Activated CD8-positive, alpha-beta memory T cell treated with anti-CD3 and anti-CD28 coated beads, Interleukin-2, amount 50 U/mL, for 1 hour (primary cell): ENCODE measurements around the gene SSR1.
"Not testable (repeated sequence)": the region's sequence is repeated elsewhere in the genome, so short reads cannot be mapped to it uniquely, and the experiment has no call there.

ENCODE experiments used
- DNase-seq: peaks from one replicate; pipeline ENCODE4 v3.0.0-alpha.2; 2020; ENCODE audit errors: extremely low read depth

Gene SSR1

GRCh38 chr6:7282097-7282906 lies 30.7 kb downstream of the SSR1 start:
- no peak for DNase-seq

- DNase-seq = no peak
These were observed 36.8 kb downstream of the SSR1 start for GRCh38 chr6:7276199-7276524.

- not testable (repeated sequence) for DNase-seq
These were observed 38.5 kb downstream of the SSR1 start for GRCh38 chr6:7274525-7274924.

- no peak for DNase-seq
These were observed 39.3 kb downstream of the SSR1 start for GRCh38 chr6:7273709-7274108.

GRCh38 chr6:7271205-7271534 lies 41.8 kb downstream of the SSR1 start:
- no peak for DNase-seq

GRCh38 chr6:7270320-7271204 lies 42.4 kb downstream of the SSR1 start:
- DNase-seq = no peak

GRCh38 chr6:7269816-7270215 lies 43.2 kb downstream of the SSR1 start:
- no peak for DNase-seq

GRCh38 chr6:7268816-7269555 lies 44.0 kb downstream of the SSR1 start:
- DNase-seq = no peak

- DNase-seq = no peak
These were observed 44.6 kb downstream of the SSR1 start for GRCh38 chr6:7268362-7268761.

GRCh38 chr6:7267466-7268091 lies 45.4 kb downstream of the SSR1 start:
- no peak for DNase-seq

GRCh38 chr6:7267071-7267465 lies 45.9 kb downstream of the SSR1 start:
- DNase-seq = no peak

GRCh38 chr6:7265385-7265726 lies 47.6 kb downstream of the SSR1 start:
- not testable (repeated sequence) for DNase-seq

GRCh38 chr6:7264686-7265384 lies 48.2 kb downstream of the SSR1 start:
- DNase-seq = no peak

GRCh38 chr6:7264041-7264440 lies 49.0 kb downstream of the SSR1 start:
- DNase-seq = no peak

GRCh38 chr6:7263519-7263805 lies 49.5 kb downstream of the SSR1 start:
- not testable (repeated sequence) for DNase-seq

- no peak for DNase-seq
These were observed 50.1 kb downstream of the SSR1 start for GRCh38 chr6:7262746-7263518.

- no peak for DNase-seq
These were observed 51.0 kb downstream of the SSR1 start for GRCh38 chr6:7261852-7262461.

- no peak for DNase-seq
These were observed 51.8 kb downstream of the SSR1 start for GRCh38 chr6:7261032-7261841.

- DNase-seq = no peak
These were observed 52.5 kb downstream of the SSR1 start for GRCh38 chr6:7260291-7261031.
